Neutrophil (primary cell): ENCODE measurements around the gene PKDREJ.

ENCODE experiments used
- H3K27ac ChIP-seq: fragments of 200-600 bp; sonication (generic); 2 replicates; pipeline ENCODE4 v1.5.1; 2016; ENCODE audit warnings: mild to moderate bottlenecking, moderate library complexity
- H3K27me3 ChIP-seq: fragments of 200-600 bp; sonication (generic); 2 replicates; pipeline ENCODE4 v1.6.0; 2016; ENCODE audit warnings: mild to moderate bottlenecking
- H3K36me3 ChIP-seq: fragments of 200-600 bp; sonication (generic); 2 replicates; pipeline ENCODE4 v1.5.1; 2017
- H3K4me1 ChIP-seq, 2 experiments: fragments of 200-600 bp in 1 of 2; sonication (generic) in 1 of 2; 1 replicate in 1 of 2; 2 replicates in 1 of 2; pipeline versions ENCODE4 v1.5.1 to v1.6.1; 2013 to 2016; ENCODE audit warnings: low read depth in 1 of 2, low read length in 1 of 2, mild to moderate bottlenecking in 1 of 2, moderate library complexity in 1 of 2; ENCODE audit not compliant: control insufficient read depth in 1 of 2, insufficient read depth in 1 of 2
- H3K4me3 ChIP-seq, 2 experiments: fragments of 200-600 bp in 1 of 2; sonication (generic) in 1 of 2; 1 replicate in 1 of 2; 2 replicates in 1 of 2; pipeline ENCODE4 v1.5.1; 2013 to 2016; ENCODE audit warnings: low read depth in 1 of 2, low read length in 1 of 2, mild to moderate bottlenecking in 1 of 2, moderate library complexity in 1 of 2
- H3K9me3 ChIP-seq: fragments of 200-600 bp; sonication (generic); 2 replicates; pipeline ENCODE4 v1.5.1; 2016
- TF ChIP-seq, protein P1 (sequence below): fragments of 200-600 bp; sonication (generic); IDR thresholded peaks from 2 replicates; pipeline ENCODE4 v1.5.1; 2016; ENCODE audit warnings: antibody characterized with exemption

PKDREJ gene

DNA sequence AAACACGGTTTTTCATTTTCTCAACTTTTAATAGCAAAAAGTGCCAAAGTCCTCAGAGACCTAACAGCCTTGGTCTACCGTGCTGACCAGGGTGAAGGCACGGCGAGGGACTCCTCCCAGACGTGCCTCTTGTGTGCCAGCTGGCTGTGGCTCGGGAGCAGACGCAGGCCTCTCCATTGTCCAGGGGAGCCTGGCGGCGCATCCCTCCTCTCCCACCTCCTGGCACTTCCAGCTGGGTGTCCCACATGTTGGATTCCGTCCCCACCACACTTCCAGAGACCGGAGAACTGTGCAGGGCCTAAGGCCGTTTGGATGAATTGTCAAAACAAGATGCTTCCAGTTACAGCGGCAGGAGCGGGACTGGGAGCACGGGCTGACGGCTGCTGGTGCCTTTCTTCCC is 24.6 kb downstream of the PKDREJ start:
- Histone ChIP-seq H3K4me3 (no peak overlapping the region), H3K4me1 (peaks cover 16% of the 10 kb centered on the region in 2 experiments), H3K9me3 (no peaks in the 10 kb centered on the region), H3K27ac (no peak overlapping the region), H3K36me3 (peaks cover 7% of the 10 kb centered on the region), H3K27me3 (no peaks in the 10 kb centered on the region)
- TF ChIP-seq, protein P1, sequence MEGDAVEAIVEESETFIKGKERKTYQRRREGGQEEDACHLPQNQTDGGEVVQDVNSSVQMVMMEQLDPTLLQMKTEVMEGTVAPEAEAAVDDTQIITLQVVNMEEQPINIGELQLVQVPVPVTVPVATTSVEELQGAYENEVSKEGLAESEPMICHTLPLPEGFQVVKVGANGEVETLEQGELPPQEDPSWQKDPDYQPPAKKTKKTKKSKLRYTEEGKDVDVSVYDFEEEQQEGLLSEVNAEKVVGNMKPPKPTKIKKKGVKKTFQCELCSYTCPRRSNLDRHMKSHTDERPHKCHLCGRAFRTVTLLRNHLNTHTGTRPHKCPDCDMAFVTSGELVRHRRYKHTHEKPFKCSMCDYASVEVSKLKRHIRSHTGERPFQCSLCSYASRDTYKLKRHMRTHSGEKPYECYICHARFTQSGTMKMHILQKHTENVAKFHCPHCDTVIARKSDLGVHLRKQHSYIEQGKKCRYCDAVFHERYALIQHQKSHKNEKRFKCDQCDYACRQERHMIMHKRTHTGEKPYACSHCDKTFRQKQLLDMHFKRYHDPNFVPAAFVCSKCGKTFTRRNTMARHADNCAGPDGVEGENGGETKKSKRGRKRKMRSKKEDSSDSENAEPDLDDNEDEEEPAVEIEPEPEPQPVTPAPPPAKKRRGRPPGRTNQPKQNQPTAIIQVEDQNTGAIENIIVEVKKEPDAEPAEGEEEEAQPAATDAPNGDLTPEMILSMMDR = no peak

DNA sequence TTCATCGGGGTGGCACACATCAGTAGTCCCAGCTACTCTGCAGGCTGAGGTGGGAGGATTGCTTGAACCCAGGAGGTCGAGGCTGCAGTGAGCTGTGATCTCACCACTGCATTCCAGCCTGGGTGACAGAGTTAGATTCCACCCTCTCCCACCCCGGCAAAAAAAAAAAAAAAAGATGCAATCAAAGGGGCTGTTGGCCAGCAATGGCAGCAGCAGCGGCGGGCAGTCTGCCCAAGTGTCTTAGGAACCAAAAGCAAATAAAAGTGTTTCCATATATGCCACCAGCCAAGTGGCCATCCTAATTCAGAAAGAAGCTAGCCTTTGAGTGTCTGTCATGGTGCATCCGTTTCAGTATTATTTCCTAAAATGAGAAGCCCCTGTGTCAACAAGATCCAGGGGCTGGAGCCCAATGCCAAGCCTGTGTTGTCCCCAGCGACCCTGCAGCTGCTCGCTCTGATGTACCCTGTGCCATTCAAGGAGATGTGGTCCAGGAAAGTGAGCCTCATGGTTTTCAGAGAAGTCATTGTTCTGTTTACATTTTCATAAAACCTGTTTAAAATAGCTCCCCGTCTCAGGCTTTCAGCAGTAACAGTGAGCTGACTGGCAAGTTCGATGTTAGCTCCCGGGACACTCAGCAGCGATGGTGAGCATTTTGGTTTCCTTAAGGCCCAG is 25.6 kb downstream of the PKDREJ start:
- H3K9me3 ChIP-seq = no peaks in the 10 kb centered on the region
- TF ChIP-seq, protein P1 = no peak
- no peak overlapping the region for H3K27ac ChIP-seq
- H3K27me3 ChIP-seq = no peaks in the 10 kb centered on the region
- no peak overlapping the region for H3K4me3 ChIP-seq
- peaks cover 7% of the 10 kb centered on the region for H3K36me3 ChIP-seq
- peaks cover 16% of the 10 kb centered on the region in 2 experiments for H3K4me1 ChIP-seq

DNA sequence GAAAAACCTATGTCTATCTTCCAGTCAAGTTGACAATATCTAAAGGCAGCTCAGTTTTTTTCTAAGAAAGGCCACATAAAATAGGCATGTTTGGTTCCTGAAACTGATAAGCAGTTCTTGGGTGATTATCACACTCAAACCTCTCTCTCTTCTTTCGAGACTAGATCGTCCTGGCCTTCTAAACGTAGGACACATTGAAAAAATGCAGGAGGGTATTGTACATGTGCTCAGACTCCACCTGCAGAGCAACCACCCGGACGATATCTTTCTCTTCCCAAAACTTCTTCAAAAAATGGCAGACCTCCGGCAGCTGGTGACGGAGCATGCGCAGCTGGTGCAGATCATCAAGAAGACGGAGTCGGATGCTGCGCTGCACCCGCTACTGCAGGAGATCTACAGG is 28.2 kb downstream of the PKDREJ start:
- Histone ChIP-seq H3K4me1 (peaks cover 4 to 7% of the 10 kb centered on the region in 2 experiments), H3K36me3 (peaks cover 7% of the 10 kb centered on the region), H3K9me3 (no peaks in the 10 kb centered on the region), H3K4me3 (no peak overlapping the region), H3K27me3 (no peaks in the 10 kb centered on the region), H3K27ac (no peak overlapping the region)
- TF ChIP-seq, protein P1 = no peak

DNA sequence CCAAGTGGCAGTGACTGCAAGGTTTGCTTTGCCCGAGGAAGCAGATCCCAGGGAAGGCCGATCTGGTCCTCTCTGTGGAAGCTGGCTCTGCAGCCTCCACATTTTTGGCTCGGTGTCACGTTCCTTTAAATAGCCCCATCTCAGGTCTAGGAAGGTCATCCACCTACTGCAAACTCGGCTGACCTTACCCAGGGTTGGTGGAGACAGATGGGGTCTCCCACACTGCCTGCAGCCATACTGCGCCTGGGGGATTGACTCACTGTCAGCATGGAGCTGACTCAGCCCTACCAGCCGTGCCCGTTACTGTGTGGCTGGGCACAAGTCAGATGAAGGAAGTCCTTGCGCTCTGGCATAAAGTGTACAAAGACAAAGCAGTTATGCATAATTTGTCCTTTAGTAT is 29.9 kb downstream of the PKDREJ start:
- Histone ChIP-seq H3K9me3 (no peaks in the 10 kb centered on the region), H3K4me1 (no peaks in the 10 kb centered on the region), H3K27me3 (no peaks in the 10 kb centered on the region), H3K4me3 (no peak overlapping the region), H3K36me3 (peaks cover 7% of the 10 kb centered on the region), H3K27ac (no peak overlapping the region)
- TF ChIP-seq, protein P1 = no peak

DNA sequence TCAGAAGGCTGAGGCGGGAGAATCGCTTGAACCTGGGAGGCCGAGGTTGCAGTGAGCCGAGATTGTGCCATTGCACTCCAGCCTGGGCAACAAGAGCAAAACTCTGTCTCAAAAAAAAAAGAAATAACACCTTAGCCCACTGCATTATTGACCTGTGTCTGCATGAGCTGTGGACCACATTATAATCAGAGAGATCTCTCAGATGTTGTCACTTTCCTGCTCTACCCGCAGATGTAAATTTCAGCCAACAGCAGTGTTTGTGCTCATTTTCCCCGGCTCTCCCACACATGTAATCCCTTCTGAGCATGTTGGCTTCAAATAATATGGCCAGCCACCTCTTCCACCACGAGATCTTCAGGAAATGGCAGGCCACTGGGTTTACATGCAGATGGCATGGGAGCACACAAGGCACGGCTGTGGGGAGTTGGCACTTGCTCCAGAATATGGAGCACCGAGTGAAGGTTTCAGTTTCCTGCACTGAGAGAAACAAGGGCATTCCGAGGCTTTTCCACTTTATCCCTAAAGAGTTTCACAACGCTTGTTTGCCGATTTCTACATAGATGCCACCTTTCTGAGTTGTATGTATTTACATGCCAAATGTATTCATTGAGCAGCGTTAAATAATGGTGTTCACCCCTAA is 32.8 kb downstream of the PKDREJ start:
- Histone ChIP-seq H3K27ac (no peak overlapping the region), H3K4me1 (no peaks in the 10 kb centered on the region), H3K36me3 (peaks cover 2% of the 10 kb centered on the region), H3K9me3 (no peaks in the 10 kb centered on the region), H3K4me3 (no peak overlapping the region), H3K27me3 (no peaks in the 10 kb centered on the region)
- TF ChIP-seq, protein P1 = no peak
